SK-N-SH (cell line): ENCODE measurements around the gene PMIS2. TPM values are rescaled to one million over a fixed set of nuclear protein-coding genes. Genes with fewer than 3 reads are reported as not detected.

Experiments used
- CTCF ChIA-PET: fragments of 300-600, 350-600 bp; formaldehyde crosslinking; extraction: SDS; loops from one replicate; lab custom pipeline; 2021; lab: Yijun Ruan, JAX
- POLR2A ChIA-PET: fragments of 350-600 bp; sonication (Branson Sonifier 250); formaldehyde crosslinking; extraction: SDS; loops from one replicate; lab custom pipeline; 2020; ENCODE audit warnings: antibody characterized with exemption, inconsistent platforms; lab: Yijun Ruan, JAX
- DNase-seq: peaks from one replicate; pipeline ENCODE4 v3.0.0; 2012
- H2AFZ ChIP-seq: fragments of 200-600 bp; sonication (generic); 2 replicates; pipeline ENCODE4 v1.8.1; 2016; ENCODE audit warnings: antibody characterized with exemption, mild to moderate bottlenecking, low read depth
- H3F3A ChIP-seq: fragments of 200-600 bp; sonication (generic); replicated peaks from 2 replicates; pipeline ENCODE3; 2016; ENCODE audit warnings: antibody characterized with exemption, mild to moderate bottlenecking; ENCODE audit not compliant: insufficient read depth
- H3K27ac ChIP-seq, 2 experiments: fragments of 200-500 bp in 1 of 2; fragments of 200-600 bp in 1 of 2; sonication (Bioruptor generic) in 1 of 2; sonication (generic), shearing (Covaris generic) in 1 of 2; 2 replicates each; pipeline versions ENCODE4 v1.5.1 to v1.6.1; 2014 to 2016; ENCODE audit warnings: low read depth in 2 of 2, inconsistent platforms in 1 of 2, low read length in 1 of 2, mild to moderate bottlenecking in 1 of 2, mixed read lengths in 1 of 2
- H3K27me3 ChIP-seq: fragments of 200-600 bp; sonication (generic), shearing (Covaris generic); 2 replicates; pipeline ENCODE4 v1.6.1; 2016; ENCODE audit warnings: mixed run types; ENCODE audit not compliant: insufficient read depth
- H3K36me3 ChIP-seq, 2 experiments: fragments of 200-500 bp in 1 of 2; fragments of 200-600 bp in 1 of 2; sonication (Bioruptor generic) in 1 of 2; sonication (generic) in 1 of 2; replicated peaks in 1 of 2; 2 replicates each; pipeline versions ENCODE3 to v1.5.1; 2014 to 2016; ENCODE audit warnings: low read length in 1 of 2, mild to moderate bottlenecking in 1 of 2; ENCODE audit not compliant: insufficient read depth in 2 of 2, control insufficient read depth in 1 of 2
- H3K4me1 ChIP-seq, 2 experiments: fragments of 200-500 bp in 1 of 2; fragments of 200-600 bp in 1 of 2; sonication (Bioruptor generic) in 1 of 2; sonication (generic), shearing (Covaris generic) in 1 of 2; 2 replicates each; pipeline versions ENCODE4 v1.5.1 to v1.6.1; 2014 to 2016; ENCODE audit warnings: low read depth in 1 of 2, low read length in 1 of 2, mixed run types in 1 of 2; ENCODE audit not compliant: insufficient read depth in 2 of 2, control insufficient read depth in 1 of 2
- H3K4me2 ChIP-seq: fragments of 200-600 bp; sonication (generic), shearing (Covaris generic); 2 replicates; pipeline ENCODE4 v1.6.1; 2017; ENCODE audit warnings: mixed run types
- H3K4me3 ChIP-seq, 2 experiments: fragments of 200-500 bp in 1 of 2; fragments of 200-600 bp in 1 of 2; sonication (Bioruptor generic) in 1 of 2; sonication (generic), shearing (Covaris generic) in 1 of 2; 2 replicates each; pipeline versions ENCODE4 v1.5.1 to v1.8.1; 2014 to 2016; ENCODE audit warnings: low read depth in 2 of 2, inconsistent platforms in 1 of 2, low read length in 1 of 2, mild to moderate bottlenecking in 1 of 2, mixed read lengths in 1 of 2, moderate library complexity in 1 of 2
- H3K79me2 ChIP-seq: fragments of 200-600 bp; sonication (generic); 2 replicates; pipeline ENCODE4 v1.8.1; 2017; ENCODE audit warnings: mild to moderate bottlenecking; ENCODE audit not compliant: insufficient read depth
- H3K9ac ChIP-seq: fragments of 200-600 bp; sonication (generic); 2 replicates; pipeline ENCODE4 v1.6.1; 2017; ENCODE audit warnings: mixed run types
- H3K9me2 ChIP-seq: fragments of 200-600 bp; sonication (generic); 2 replicates; pipeline ENCODE4 v1.6.1; 2017; ENCODE audit warnings: mixed run types
- H3K9me3 ChIP-seq: fragments of 200-600 bp; sonication (generic); 2 replicates; pipeline ENCODE4 v1.6.1; 2017; ENCODE audit warnings: mixed run types, mild to moderate bottlenecking, moderate library complexity
- H4K20me1 ChIP-seq: fragments of 200-600 bp; sonication (generic); 2 replicates; pipeline ENCODE4 v1.6.1; 2017; ENCODE audit warnings: mild to moderate bottlenecking, mixed run types; ENCODE audit not compliant: insufficient read depth
- CTCF ChIP-seq: fragments of 200-600 bp; sonication (generic); IDR thresholded peaks from 2 replicates; pipeline ENCODE4 v1.6.1; 2017; ENCODE audit warnings: antibody characterized with exemption, mild to moderate bottlenecking, moderate library complexity
- ELF1 ChIP-seq: IDR thresholded peaks from 2 replicates; pipeline ENCODE4 v1.4.0; 2012
- EZH2phosphoT487 ChIP-seq: fragments of 200-600 bp; sonication (generic); IDR thresholded peaks from 2 replicates; pipeline ENCODE4 v1.6.1; 2017; ENCODE audit warnings: low read depth, mixed run types, mild to moderate bottlenecking, antibody characterized with exemption, moderate library complexity, borderline replicate concordance
- FOXJ3 ChIP-seq: sonication (generic); formaldehyde crosslinking; IDR thresholded peaks from 2 replicates; pipeline ENCODE4 v1.5.1; 2020; ENCODE audit warnings: mild to moderate bottlenecking, missing genetic modification reagents
- GABPA ChIP-seq: IDR thresholded peaks from 2 replicates; pipeline ENCODE4 v1.4.0; 2012; ENCODE audit warnings: low read depth, mild to moderate bottlenecking
- MXI1 ChIP-seq: IDR thresholded peaks from 2 replicates; pipeline ENCODE4 v1.6.1; 2012; ENCODE audit warnings: mild to moderate bottlenecking, low read depth, low read length, improper control_type of control experiment
- NFIC ChIP-seq: IDR thresholded peaks from 2 replicates; pipeline ENCODE4 v1.4.0; 2012; ENCODE audit warnings: borderline replicate concordance
- NRF1 ChIP-seq: IDR thresholded peaks from 2 replicates; pipeline ENCODE4 v1.6.1; 2012; ENCODE audit warnings: low read depth, mild to moderate bottlenecking, low read length
- POLR2AphosphoS5 ChIP-seq: IDR thresholded peaks from 2 replicates; pipeline ENCODE4 v1.6.1; 2012; ENCODE audit warnings: low read depth, low read length
- RCOR1 ChIP-seq: fragments of 150-350 bp; IDR thresholded peaks from 2 replicates; pipeline ENCODE4 v1.6.1; 2017; ENCODE audit warnings: antibody characterized with exemption, low read length
- TAF1 ChIP-seq: IDR thresholded peaks from 2 replicates; pipeline ENCODE4 v1.6.1; 2012; ENCODE audit warnings: low read depth, mild to moderate bottlenecking, low read length, moderate library complexity, borderline replicate concordance
- TEAD4 ChIP-seq: IDR thresholded peaks from 2 replicates; pipeline ENCODE4 v1.4.0; 2012; ENCODE audit warnings: mild to moderate bottlenecking, borderline replicate concordance; ENCODE audit not compliant: insufficient read depth
- WGBS: methylation state at CpG from one replicate; pipeline ENCODE4 v1.1.6; 2017; ENCODE audit warnings: low lambda C conversion rate; 5-methylcytosine and 5-hydroxymethylcytosine counted together
- polyA plus RNA-seq, 3 experiments: library from polyadenylated mRNA; depleted of rRNA; stranded (reverse); fragments of >200 nt; gene quantifications; 2 replicates each; pipeline ENCODE4 v1.2.3, GENCODE V29; 2012
- TF ChIP-seq, protein P1 (sequence below): IDR thresholded peaks from 2 replicates; pipeline ENCODE4 v1.4.0; 2012; ENCODE audit warnings: low read depth, borderline replicate concordance
- TF ChIP-seq, protein P2 (sequence below): IDR thresholded peaks from 2 replicates; pipeline ENCODE4; 2012
- TF ChIP-seq, protein P3 (sequence below): IDR thresholded peaks from 2 replicates; pipeline ENCODE4 v1.4.0; 2012; ENCODE audit warnings: low read depth

The PMIS2 gene
- polyA plus RNA-seq, 1 of the 3 experiments (the other 2 are of a cell fraction) = not detected

- ChIA-PET POLR2A (no interaction called here), CTCF (interaction anchor here (3.6 kb wide), 1 partner anchor 32 kb away, joined by 20 read pairs; no protein-coding TSS in a partner anchor)
- TF ChIP-seq, protein P1, sequence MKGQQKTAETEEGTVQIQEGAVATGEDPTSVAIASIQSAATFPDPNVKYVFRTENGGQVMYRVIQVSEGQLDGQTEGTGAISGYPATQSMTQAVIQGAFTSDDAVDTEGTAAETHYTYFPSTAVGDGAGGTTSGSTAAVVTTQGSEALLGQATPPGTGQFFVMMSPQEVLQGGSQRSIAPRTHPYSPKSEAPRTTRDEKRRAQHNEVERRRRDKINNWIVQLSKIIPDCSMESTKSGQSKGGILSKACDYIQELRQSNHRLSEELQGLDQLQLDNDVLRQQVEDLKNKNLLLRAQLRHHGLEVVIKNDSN = no peak
- no peak for TF ChIP-seq GABPA
- no peak for TF ChIP-seq CTCF
- TF ChIP-seq, protein P2, sequence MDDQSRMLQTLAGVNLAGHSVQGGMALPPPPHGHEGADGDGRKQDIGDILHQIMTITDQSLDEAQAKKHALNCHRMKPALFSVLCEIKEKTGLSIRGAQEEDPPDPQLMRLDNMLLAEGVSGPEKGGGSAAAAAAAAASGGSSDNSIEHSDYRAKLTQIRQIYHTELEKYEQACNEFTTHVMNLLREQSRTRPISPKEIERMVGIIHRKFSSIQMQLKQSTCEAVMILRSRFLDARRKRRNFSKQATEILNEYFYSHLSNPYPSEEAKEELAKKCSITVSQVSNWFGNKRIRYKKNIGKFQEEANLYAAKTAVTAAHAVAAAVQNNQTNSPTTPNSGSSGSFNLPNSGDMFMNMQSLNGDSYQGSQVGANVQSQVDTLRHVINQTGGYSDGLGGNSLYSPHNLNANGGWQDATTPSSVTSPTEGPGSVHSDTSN = no peak
- TF ChIP-seq NRF1 = no peak
- TF ChIP-seq NFIC = no peak
- TF ChIP-seq POLR2AphosphoS5 = no peak
- TF ChIP-seq TAF1 = no peak
- no peak for TF ChIP-seq RCOR1
- no peak for TF ChIP-seq ELF1
- TF ChIP-seq TEAD4 = no peak
- H4K20me1 ChIP-seq = no peaks in the 10 kb centered on the region
- no peak overlapping the region for H3K4me2 ChIP-seq
- no peak overlapping the region for H3K9ac ChIP-seq
- H3K27me3 ChIP-seq = no peaks in the 10 kb centered on the region
- 98% methylated on average over 9 of the region's 11 CpGs for WGBS
- peaks cover 0 to 8% of the 10 kb centered on the region in 2 experiments for H3K36me3 ChIP-seq
- H3K27ac ChIP-seq = no peak overlapping the region
- no peak overlapping the region for H2AFZ ChIP-seq
- H3K4me3 ChIP-seq = no peak overlapping the region
- H3F3A ChIP-seq = no peaks in the 10 kb centered on the region
- H3K9me2 ChIP-seq = no peaks in the 10 kb centered on the region
- DNase-seq = no peak
- H3K9me3 ChIP-seq = no peaks in the 10 kb centered on the region
- peaks cover 5 to 17% of the 10 kb centered on the region in 2 experiments; a peak in 2 of 4 replicates for H3K4me1 ChIP-seq
- peaks cover 30% of the 10 kb centered on the region for H3K79me2 ChIP-seq
Measured at GRCh38 chr19:35542209-35542608, 43.8 kb upstream of the PMIS2 start.

DNA sequence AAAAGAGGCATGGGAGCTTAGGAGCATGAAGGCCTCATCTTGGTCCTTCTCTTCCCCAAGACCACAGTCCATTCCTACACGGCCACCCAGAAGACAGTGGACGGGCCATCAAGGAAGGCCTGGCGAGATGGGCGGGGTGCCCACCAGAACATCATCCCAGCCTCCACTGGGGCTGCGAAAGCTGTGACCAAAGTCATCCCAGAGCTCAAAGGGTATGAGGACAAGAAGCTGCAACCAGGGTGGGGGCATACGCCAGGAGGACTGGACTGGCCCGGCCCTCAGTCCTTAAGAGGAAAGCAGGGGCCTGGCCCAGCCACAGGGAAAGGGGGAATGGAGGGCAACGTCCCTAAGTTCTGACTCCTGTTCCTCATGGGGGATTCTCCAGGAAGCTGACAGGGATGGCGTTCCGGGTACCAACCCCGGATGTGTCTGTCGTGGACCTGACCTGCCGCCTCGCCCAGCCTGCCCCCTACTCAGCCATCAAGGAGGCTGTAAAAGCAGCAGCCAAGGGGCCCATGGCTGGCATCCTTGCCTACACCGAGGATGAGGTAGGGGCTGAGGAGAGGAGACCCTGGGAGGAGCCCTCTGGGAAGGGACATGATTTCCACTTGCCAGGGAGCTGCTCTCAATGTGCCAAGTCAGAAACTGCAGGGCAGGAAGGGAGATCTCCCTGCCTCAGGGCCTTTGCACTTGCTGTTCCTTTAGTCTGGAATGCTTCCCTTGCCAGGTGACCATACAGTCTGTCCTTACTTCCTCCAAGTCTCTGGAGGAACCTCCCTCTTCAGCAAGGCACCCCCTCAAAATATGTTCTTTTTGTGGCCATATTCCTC is 42.5 kb upstream of the PMIS2 start:
- Histone ChIP-seq H3K27ac (no peak overlapping the region), H3K9me3 (no peaks in the 10 kb centered on the region), H3K4me1 (peaks cover 5 to 19% of the 10 kb centered on the region in 2 experiments; a peak in 2 of 4 replicates), H3K9ac (no peak overlapping the region), H3K4me2 (peak overlapping the region; percentile 91), H3F3A (no peaks in the 10 kb centered on the region), H3K36me3 (peaks cover 0 to 19% of the 10 kb centered on the region in 2 experiments), H3K79me2 (peaks cover 30% of the 10 kb centered on the region), H3K27me3 (no peaks in the 10 kb centered on the region), H3K4me3 (peak overlapping the region in 1 of 2 experiments; percentile 79; a peak in 1 of 4 replicates), H2AFZ (no peak overlapping the region), H3K9me2 (no peaks in the 10 kb centered on the region), H4K20me1 (no peaks in the 10 kb centered on the region)
- DNase-seq = no peak
- POLR2A ChIA-PET = no interaction called here
- WGBS = 98% methylated on average over 6 of the region's 15 CpGs
- CTCF ChIA-PET = interaction anchor here (1.9 to 3.6 kb wide), 2 partner anchors 12 to 33 kb away, joined by 5 to 20 read pairs; no protein-coding TSS in a partner anchor
- no peak for TF ChIP-seq GABPA
- TF ChIP-seq FOXJ3 (CRISPR knock-in tag) = no peak
- TF ChIP-seq NFIC = no peak
- TF ChIP-seq EZH2phosphoT487 = no peak
- TF ChIP-seq CTCF = no peak
- TF ChIP-seq MXI1 = no peak
- no peak for TF ChIP-seq NRF1
- TF ChIP-seq, protein P3, sequence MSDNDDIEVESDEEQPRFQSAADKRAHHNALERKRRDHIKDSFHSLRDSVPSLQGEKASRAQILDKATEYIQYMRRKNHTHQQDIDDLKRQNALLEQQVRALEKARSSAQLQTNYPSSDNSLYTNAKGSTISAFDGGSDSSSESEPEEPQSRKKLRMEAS = no peak
